Chondrocyte (in vitro differentiated cells): ENCODE measurements around the gene DDRGK1. TPM values are rescaled to one million over a fixed set of nuclear protein-coding genes. Genes with fewer than 3 reads are reported as not detected.

Experiments
- DNase-seq: peaks from one replicate; pipeline ENCODE4 v3.0.0; 2021; ENCODE audit warnings: mixed read lengths, low spot score
- H3K27ac Mint-ChIP-seq: one replicate; pipeline ENCODE4 v1.8.0; 2021; ENCODE audit warnings: mild to moderate bottlenecking, moderate library complexity, mixed read lengths; ENCODE audit not compliant: unreplicated experiment
- H3K27me3 Mint-ChIP-seq: 2 replicates; pipeline ENCODE4 v1.8.0; 2021; ENCODE audit warnings: low read depth, mixed read lengths
- H3K36me3 Mint-ChIP-seq: 2 replicates; pipeline ENCODE4 v1.8.0; 2021; ENCODE audit warnings: low read depth, mixed read lengths
- H3K4me1 Mint-ChIP-seq: 2 replicates; pipeline ENCODE4 v1.8.0; 2021; ENCODE audit warnings: low read depth, mild to moderate bottlenecking, mixed read lengths
- H3K4me3 Mint-ChIP-seq: one replicate; pipeline ENCODE4 v1.8.0; 2021; ENCODE audit warnings: mild to moderate bottlenecking, moderate library complexity, mixed read lengths; ENCODE audit not compliant: unreplicated experiment
- H3K9me3 Mint-ChIP-seq: 2 replicates; pipeline ENCODE4 v1.8.0; 2021; ENCODE audit warnings: low read depth, mixed read lengths
- total RNA-seq: library from RNA; stranded (reverse); gene quantifications from 3 replicates; pipeline ENCODE4 v1.2.1, GENCODE V29; 2021
- TF ChIP-seq, protein P1 (sequence below): fragments of 200-600 bp; sonication (generic); IDR thresholded peaks from 2 replicates; pipeline ENCODE4 v1.5.0; 2021; ENCODE audit warnings: antibody characterized with exemption, mild to moderate bottlenecking, moderate library complexity

The DDRGK1 gene
- total RNA-seq, 1 donor from 2014 or later = 62.6 TPM

- peaks cover 17% of the 10 kb centered on the region for H3K36me3 Mint-ChIP-seq
- no peaks in the 10 kb centered on the region for H3K27me3 Mint-ChIP-seq
- TF ChIP-seq, protein P1, sequence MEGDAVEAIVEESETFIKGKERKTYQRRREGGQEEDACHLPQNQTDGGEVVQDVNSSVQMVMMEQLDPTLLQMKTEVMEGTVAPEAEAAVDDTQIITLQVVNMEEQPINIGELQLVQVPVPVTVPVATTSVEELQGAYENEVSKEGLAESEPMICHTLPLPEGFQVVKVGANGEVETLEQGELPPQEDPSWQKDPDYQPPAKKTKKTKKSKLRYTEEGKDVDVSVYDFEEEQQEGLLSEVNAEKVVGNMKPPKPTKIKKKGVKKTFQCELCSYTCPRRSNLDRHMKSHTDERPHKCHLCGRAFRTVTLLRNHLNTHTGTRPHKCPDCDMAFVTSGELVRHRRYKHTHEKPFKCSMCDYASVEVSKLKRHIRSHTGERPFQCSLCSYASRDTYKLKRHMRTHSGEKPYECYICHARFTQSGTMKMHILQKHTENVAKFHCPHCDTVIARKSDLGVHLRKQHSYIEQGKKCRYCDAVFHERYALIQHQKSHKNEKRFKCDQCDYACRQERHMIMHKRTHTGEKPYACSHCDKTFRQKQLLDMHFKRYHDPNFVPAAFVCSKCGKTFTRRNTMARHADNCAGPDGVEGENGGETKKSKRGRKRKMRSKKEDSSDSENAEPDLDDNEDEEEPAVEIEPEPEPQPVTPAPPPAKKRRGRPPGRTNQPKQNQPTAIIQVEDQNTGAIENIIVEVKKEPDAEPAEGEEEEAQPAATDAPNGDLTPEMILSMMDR = no peak
- H3K4me1 Mint-ChIP-seq = peaks cover 2% of the 10 kb centered on the region
- peaks cover 5% of the 10 kb centered on the region for H3K9me3 Mint-ChIP-seq
- no peak overlapping the region for H3K27ac Mint-ChIP-seq
- no peak for DNase-seq
- H3K4me3 Mint-ChIP-seq = no peak overlapping the region
Observed at GRCh38 chr20:3146732-3147341, 57.6 kb downstream of the DDRGK1 start.

DNA sequence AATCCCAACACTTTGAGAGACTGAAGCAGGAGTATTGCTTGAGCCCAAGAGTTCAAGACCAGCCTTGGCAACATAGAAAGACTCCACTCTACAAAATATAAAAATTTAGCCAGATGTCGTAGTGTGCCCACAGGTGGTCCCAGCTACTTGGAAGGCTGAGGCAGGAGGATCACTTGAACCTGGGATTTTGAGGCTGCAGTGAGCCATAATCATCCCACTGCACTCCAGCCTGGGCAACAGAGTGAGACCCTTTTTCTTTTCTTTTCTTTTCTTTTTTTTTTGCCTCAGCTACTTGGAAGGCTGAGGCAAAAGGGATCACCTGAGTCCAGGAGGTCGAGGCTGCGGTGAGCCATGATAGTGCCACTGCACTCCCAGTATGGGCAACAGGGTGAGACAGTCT lies 62.7 kb downstream of the DDRGK1 start:
- Mint-ChIP-seq H3K4me1 (no peaks in the 10 kb centered on the region), H3K4me3 (no peak overlapping the region), H3K9me3 (peaks cover 5% of the 10 kb centered on the region), H3K36me3 (peaks cover 4% of the 10 kb centered on the region), H3K27ac (no peak overlapping the region), H3K27me3 (no peaks in the 10 kb centered on the region)
- TF ChIP-seq, protein P1 = no peak
- no peak for DNase-seq

Other genes starting within 250 kb of the DDRGK1 start
- gene GNRH2, start 161.1 kb downstream of the DDRGK1 start, total RNA-seq = 0.94 TPM in 1 of 3 replicates, not detected in the others
- gene MRPS26, start 158.6 kb downstream of the DDRGK1 start, total RNA-seq = 30.9 to 41.2 TPM (median 31.0 TPM) in 3 replicates
- gene OXT, start 133.1 kb downstream of the DDRGK1 start, total RNA-seq = not detected in 3 replicates
- not detected in 3 replicates for gene AVP, start 120.0 kb downstream of the DDRGK1 start, total RNA-seq
- gene FASTKD5, start 44.8 kb downstream of the DDRGK1 start, total RNA-seq = 9.8 to 12.3 TPM (median 10.8 TPM) in 3 replicates
- 4.5 to 6.3 TPM (median 5.8 TPM) in 3 replicates for gene UBOX5, start 44.8 kb downstream of the DDRGK1 start, total RNA-seq
- gene LZTS3, start 31.1 kb downstream of the DDRGK1 start, total RNA-seq = 6.4 to 9.3 TPM (median 8.1 TPM) in 3 replicates
- gene ITPA, start 4.8 kb upstream of the DDRGK1 start, total RNA-seq = 35.1 to 43.4 TPM (median 41.5 TPM) in 3 replicates
- 4.2 to 4.9 TPM (median 4.3 TPM) in 3 replicates for gene SLC4A11, start 34.5 kb upstream of the DDRGK1 start, total RNA-seq
- gene DNAAF9, start 203.0 kb upstream of the DDRGK1 start, total RNA-seq = 14.8 to 17.8 TPM (median 16.8 TPM) in 3 replicates